IMR-90 (cell line): ENCODE results near the gene PCK2. TPM values are rescaled to one million over a fixed set of nuclear protein-coding genes. Genes with fewer than 3 reads are reported as not detected.

Experiments used
- ATAC-seq: fragments of 200-7000 bp; cut with Tn5 transposase; 2 replicates; pipeline ENCODE4 v1.9.1; 2020; ENCODE audit warnings: low read depth, mild to moderate bottlenecking, moderate library complexity
- BruUV-seq: library from RNA; stranded (reverse); fragments of 400-500 nt; replicated peaks from 2 replicates; lab custom pipeline; 2021; lab: Mats Ljungman, UMichigan
- CTCF ChIA-PET: fragments of 300-600 bp; formaldehyde crosslinking; extraction: SDS; loops from one replicate; lab custom pipeline; 2021; ENCODE audit warnings: antibody characterized with exemption; lab: Yijun Ruan, JAX
- POLR2A ChIA-PET: fragments of 300-600 bp; sonication (Branson Sonifier 250); formaldehyde crosslinking; loops from one replicate; lab custom pipeline; 2022; ENCODE audit warnings: antibody characterized with exemption; ENCODE audit not compliant: unreplicated experiment; lab: Charles Lee
- DNase-seq: peaks from one replicate; pipeline ENCODE4 v3.0.0; 2013
- H2AFZ ChIP-seq: replicated peaks from 2 replicates; pipeline ENCODE3; 2013; ENCODE audit warnings: low read length, mild to moderate bottlenecking; ENCODE audit not compliant: poor library complexity
- H2AK5ac ChIP-seq: 2 replicates; pipeline ENCODE4 v1.6.1; 2013; ENCODE audit warnings: low read depth, low read length, inconsistent platforms
- H2AK9ac ChIP-seq: replicated peaks from 2 replicates; pipeline ENCODE3; 2013; ENCODE audit warnings: mild to moderate bottlenecking, low read depth, low read length, moderate library complexity; ENCODE audit not compliant: poor library complexity
- H2BK120ac ChIP-seq: 2 replicates; pipeline ENCODE4 v1.6.1; 2013; ENCODE audit warnings: low read depth, low read length, inconsistent platforms
- H2BK15ac ChIP-seq: 3 replicates; pipeline ENCODE4 v1.6.1; 2013; ENCODE audit warnings: low read depth, low read length, inconsistent platforms
- H2BK20ac ChIP-seq: 2 replicates; pipeline ENCODE4 v1.6.1; 2013; ENCODE audit warnings: low read depth, mild to moderate bottlenecking, inconsistent platforms, low read length, moderate library complexity
- H2BK5ac ChIP-seq: 2 replicates; pipeline ENCODE4 v1.6.1; 2013; ENCODE audit warnings: mild to moderate bottlenecking, low read depth, low read length, inconsistent platforms; ENCODE audit not compliant: poor library complexity, severe bottlenecking
- H3K14ac ChIP-seq: replicated peaks from 2 replicates; pipeline ENCODE4 v1.6.1; 2013; ENCODE audit warnings: low read depth, low read length, inconsistent platforms
- H3K18ac ChIP-seq: 2 replicates; pipeline ENCODE4 v1.6.1; 2013; ENCODE audit warnings: low read depth, low read length, control low read depth
- H3K23ac ChIP-seq: 2 replicates; pipeline ENCODE4 v1.6.1; 2013; ENCODE audit warnings: low read depth, low read length, inconsistent platforms
- H3K27ac ChIP-seq: 2 replicates; pipeline ENCODE4 v1.5.1; 2013; ENCODE audit warnings: mild to moderate bottlenecking, control low read depth, low read length; ENCODE audit not compliant: insufficient read depth
- H3K27me3 ChIP-seq: 2 replicates; pipeline ENCODE4 v1.6.1; 2013; ENCODE audit warnings: low read length; ENCODE audit not compliant: control insufficient read depth, insufficient read depth
- H3K36me3 ChIP-seq: 2 replicates; pipeline ENCODE4 v1.6.1; 2013; ENCODE audit warnings: low read length, mixed read lengths; ENCODE audit not compliant: control insufficient read depth, insufficient read depth
- H3K4ac ChIP-seq: 2 replicates; pipeline ENCODE4 v1.6.1; 2013; ENCODE audit warnings: low read depth, low read length, inconsistent platforms
- H3K4me1 ChIP-seq: 2 replicates; pipeline ENCODE4 v1.6.1; 2013; ENCODE audit warnings: low read length, mixed read lengths; ENCODE audit not compliant: control insufficient read depth, insufficient read depth
- H3K4me2 ChIP-seq: 2 replicates; pipeline ENCODE4 v1.6.1; 2013; ENCODE audit warnings: low read depth, mild to moderate bottlenecking, control low read depth, low read length, moderate library complexity
- H3K4me3 ChIP-seq: 2 replicates; pipeline ENCODE4 v1.5.1; 2013; ENCODE audit warnings: low read depth, mild to moderate bottlenecking, control low read depth, low read length, moderate library complexity; ENCODE audit not compliant: insufficient read depth
- H3K56ac ChIP-seq: 2 replicates; pipeline ENCODE4 v1.6.1; 2013; ENCODE audit warnings: low read length, inconsistent platforms; ENCODE audit not compliant: insufficient read depth; ENCODE audit errors: extremely low read depth
- H3K79me1 ChIP-seq, 2 experiments: 2 replicates each; pipeline ENCODE4 v1.6.1; 2013; ENCODE audit warnings: low read length in 2 of 2, inconsistent platforms in 1 of 2, low read depth in 1 of 2
- H3K9ac ChIP-seq: 2 replicates; pipeline ENCODE4 v1.6.1; 2013; ENCODE audit warnings: low read depth, low read length, control low read depth
- H3K9me1 ChIP-seq: 2 replicates; pipeline ENCODE4 v1.6.1; 2013; ENCODE audit warnings: low read length, inconsistent platforms; ENCODE audit not compliant: insufficient read depth
- H3K9me3 ChIP-seq: 2 replicates; pipeline ENCODE4 v1.6.1; 2013; ENCODE audit warnings: low read length; ENCODE audit not compliant: control insufficient read depth, insufficient read depth
- H4K20me1 ChIP-seq: 2 replicates; pipeline ENCODE4 v1.6.1; 2013; ENCODE audit warnings: low read length, inconsistent platforms; ENCODE audit not compliant: insufficient read depth
- H4K5ac ChIP-seq: 2 replicates; pipeline ENCODE4 v1.6.1; 2013; ENCODE audit warnings: mild to moderate bottlenecking, low read depth, low read length, control low read depth
- H4K8ac ChIP-seq, 2 experiments: 2 replicates each; pipeline ENCODE4 v1.6.1; 2013; ENCODE audit warnings: low read depth in 2 of 2, low read length in 2 of 2, control low read depth in 1 of 2, inconsistent platforms in 1 of 2
- H4K91ac ChIP-seq: 2 replicates; pipeline ENCODE4 v1.6.1; 2013; ENCODE audit warnings: low read depth, low read length, inconsistent platforms; ENCODE audit not compliant: insufficient read depth
- BHLHE40 ChIP-seq: fragments of 150-350 bp; IDR thresholded peaks from 2 replicates; pipeline ENCODE4 v1.6.1; 2016; ENCODE audit warnings: mild to moderate bottlenecking, low read depth, low read length
- CEBPB ChIP-seq: IDR thresholded peaks from 2 replicates; pipeline ENCODE4 v1.6.1; 2012; ENCODE audit warnings: low read depth, low read length, improper control_type of control experiment
- CHD1 ChIP-seq: IDR thresholded peaks from 2 replicates; pipeline ENCODE4 v1.6.1; 2012; ENCODE audit warnings: low read depth, low read length, improper control_type of control experiment
- FOS ChIP-seq: fragments of 150-350 bp; IDR thresholded peaks from 2 replicates; pipeline ENCODE4 v1.6.1; 2016; ENCODE audit warnings: low read depth, low read length
- MAZ ChIP-seq: IDR thresholded peaks from 2 replicates; pipeline ENCODE4 v1.6.1; 2012; ENCODE audit warnings: low read depth, mild to moderate bottlenecking, low read length, improper control_type of control experiment, moderate library complexity, borderline replicate concordance
- MXI1 ChIP-seq: IDR thresholded peaks from 2 replicates; pipeline ENCODE4 v1.6.1; 2012; ENCODE audit warnings: low read depth, mild to moderate bottlenecking, low read length, moderate library complexity, borderline replicate concordance
- NFE2L2 ChIP-seq: fragments of 150-350 bp; IDR thresholded peaks from 2 replicates; pipeline ENCODE4 v1.6.1; 2016; ENCODE audit warnings: low read depth, mild to moderate bottlenecking, low read length
- POLR2A ChIP-seq: IDR thresholded peaks from 2 replicates; pipeline ENCODE4 v1.6.1; 2012; ENCODE audit warnings: mild to moderate bottlenecking, low read depth, low read length
- RAD21 ChIP-seq: IDR thresholded peaks from 2 replicates; pipeline ENCODE4 v1.6.1; 2012; ENCODE audit warnings: low read length, improper control_type of control experiment
- RCOR1 ChIP-seq: IDR thresholded peaks from 2 replicates; pipeline ENCODE4 v1.6.1; 2012; ENCODE audit warnings: mild to moderate bottlenecking, low read length, improper control_type of control experiment; ENCODE audit not compliant: insufficient replicate concordance
- RFX5 ChIP-seq: IDR thresholded peaks from 2 replicates; pipeline ENCODE4 v1.8.0; 2012; ENCODE audit warnings: low read depth, mild to moderate bottlenecking, low read length, moderate library complexity
- SMC3 ChIP-seq: fragments of 150-350 bp; IDR thresholded peaks from 2 replicates; pipeline ENCODE4 v1.6.1; 2016; ENCODE audit warnings: low read depth, mild to moderate bottlenecking, antibody characterized with exemption, low read length, moderate library complexity
- WGBS, 2 experiments: methylation state at CpG; one replicate each; pipeline versions ENCODE4 v1.1.5 to v1.1.7; 2013; ENCODE audit warnings: missing lambda C conversion rate in 2 of 2; ENCODE audit not compliant: insufficient read length in 1 of 2; ENCODE audit errors: extremely low coverage in 2 of 2; 5-methylcytosine and 5-hydroxymethylcytosine counted together
- dilution Hi-C: fragments of 300-500 bp; cut with HindIII; formaldehyde crosslinking; loops from one replicate; pipeline ENCODE4 v1.14.3; 2018; ENCODE audit warnings: low sequenced_read_pairs; ENCODE audit not compliant: unreplicated experiment
- in situ Hi-C: fragments of 300-500 bp; cut with MboI; formaldehyde crosslinking; loops from 3 replicates; pipeline ENCODE4 v1.14.3; 2019; ENCODE audit warnings: low sequenced_read_pairs, inconsistent platforms, mixed read lengths
- intact Hi-C: fragments of 100-400 bp; cut with micrococcal nuclease; formaldehyde crosslinking; loops from 2 replicates; pipeline ENCODE4 v1.10.0; 2022
- polyA plus RNA-seq, 3 experiments: library from polyadenylated mRNA; depleted of rRNA; stranded (reverse); fragments of >200 nt; gene quantifications; 2 replicates each; pipeline ENCODE4 v1.2.3, GENCODE V29; 2012; ENCODE audit warnings: low replicate concordance in 1 of 3
- total RNA-seq: library from RNA; depleted of rRNA; stranded (reverse); fragments of >200 nt; gene quantifications from 2 replicates; pipeline ENCODE4 v1.2.3, GENCODE V29; 2012
- TF ChIP-seq, protein P1 (sequence below): conservative IDR thresholded peaks from 2 replicates; pipeline ENCODE4 v1.5.1; 2012; ENCODE audit warnings: mild to moderate bottlenecking, low read depth, low read length, improper control_type of control experiment
- TF ChIP-seq, protein P2 (sequence below): fragments of 150-350 bp; IDR thresholded peaks from 2 replicates; pipeline ENCODE4 v1.6.1; 2016; ENCODE audit warnings: low read depth, mild to moderate bottlenecking, low read length, moderate library complexity, borderline replicate concordance
- TF ChIP-seq, protein P3 (sequence below): fragments of 150-350 bp; IDR thresholded peaks from 2 replicates; pipeline ENCODE4 v1.6.1; 2017; ENCODE audit warnings: mild to moderate bottlenecking, antibody characterized with exemption, low read length, low read depth

Gene PCK2
- total and polyA plus RNA-seq, 2 of the 4 experiments (the other 2 are of a cell fraction), result 13.4 to 29.4 TPM

DNA sequence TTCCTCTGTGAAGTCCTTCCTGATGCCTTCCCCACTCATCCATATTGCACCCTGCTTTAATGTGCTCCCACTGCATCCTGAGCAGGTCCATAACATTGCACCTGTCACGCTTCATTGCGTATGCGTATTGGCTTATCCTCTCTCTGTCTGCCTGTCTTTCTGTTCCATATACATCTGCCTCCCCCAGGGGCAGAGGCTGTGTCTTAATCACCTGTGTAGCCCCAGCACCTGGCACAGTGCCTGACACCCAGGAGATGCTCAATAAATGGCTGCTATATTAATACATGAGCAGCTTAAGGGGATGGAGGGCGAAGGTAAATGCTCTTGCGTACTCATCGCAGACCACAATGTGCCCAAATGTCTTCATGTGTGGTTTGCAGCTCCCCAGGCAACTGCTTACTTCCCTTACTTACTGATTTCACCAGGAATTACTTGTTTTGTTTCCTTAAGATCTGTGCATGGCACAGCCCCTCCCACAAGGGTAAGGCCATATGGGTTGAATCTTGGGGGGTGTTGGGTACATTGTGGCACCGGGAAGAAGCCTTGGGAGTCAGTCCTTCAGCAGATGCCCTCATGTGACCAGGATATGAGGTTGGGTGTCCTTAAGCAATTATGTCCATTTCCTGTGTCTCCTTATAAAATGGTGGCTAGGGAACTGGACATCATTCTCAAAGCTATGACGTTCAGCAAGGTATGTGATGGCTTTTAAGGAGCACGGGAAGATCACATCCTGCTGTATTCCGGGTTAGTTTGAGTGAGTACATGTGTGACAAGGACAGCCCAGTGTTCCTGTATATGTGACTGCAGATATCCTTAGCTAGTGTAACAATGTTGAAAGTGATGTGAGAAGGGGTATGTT is 23.6 kb upstream of the PCK2 start:
- peaks cover 72% of the 10 kb centered on the region for H3K27me3 ChIP-seq
- intact Hi-C loops, result no loop called here

More for the DNA sequence above, 23.6 kb upstream of the PCK2 start:
- no peaks in the 10 kb centered on the region for H3K9me3 ChIP-seq
- no peak overlapping the region for H2BK5ac ChIP-seq
- H2BK120ac ChIP-seq, result no peak overlapping the region
- no peaks in the 10 kb centered on the region for H3K36me3 ChIP-seq
- in situ Hi-C loops (no loop called here), dilution Hi-C loops (no loop called here)
- no peak overlapping the region for H4K5ac ChIP-seq
- no peak overlapping the region for H4K8ac ChIP-seq
- H3K27ac ChIP-seq, result no peak overlapping the region
- WGBS, 2 experiments, result 55% methylated on average over 2 of the region's 10 CpGs; no CpG with 5 or more reads in 1 of the 2 experiments
- ATAC-seq (no peak), DNase-seq (no peak)
- no peaks in the 10 kb centered on the region for H3K9me1 ChIP-seq
- H3K79me1 ChIP-seq, result no peaks in the 10 kb centered on the region
- no peak overlapping the region for H2AK5ac ChIP-seq
- no peak overlapping the region for H3K14ac ChIP-seq
- no peak overlapping the region for H2BK20ac ChIP-seq
- H3K18ac ChIP-seq, result no peak overlapping the region
- H3K4ac ChIP-seq, result no peak overlapping the region
- H4K20me1 ChIP-seq, result no peaks in the 10 kb centered on the region
- H3K56ac ChIP-seq, result no peak overlapping the region
- no peak overlapping the region for H3K4me3 ChIP-seq
- H3K4me2 ChIP-seq, result no peak overlapping the region
- no peak overlapping the region for H2AK9ac ChIP-seq
- H2AFZ ChIP-seq, result no peak overlapping the region
- no peak overlapping the region for H3K9ac ChIP-seq
- no peak overlapping the region for H3K23ac ChIP-seq
- no TSS peak for BruUV-seq
- TF ChIP-seq SMC3, result no peak
- TF ChIP-seq BHLHE40, result no peak
- TF ChIP-seq, protein P1, sequence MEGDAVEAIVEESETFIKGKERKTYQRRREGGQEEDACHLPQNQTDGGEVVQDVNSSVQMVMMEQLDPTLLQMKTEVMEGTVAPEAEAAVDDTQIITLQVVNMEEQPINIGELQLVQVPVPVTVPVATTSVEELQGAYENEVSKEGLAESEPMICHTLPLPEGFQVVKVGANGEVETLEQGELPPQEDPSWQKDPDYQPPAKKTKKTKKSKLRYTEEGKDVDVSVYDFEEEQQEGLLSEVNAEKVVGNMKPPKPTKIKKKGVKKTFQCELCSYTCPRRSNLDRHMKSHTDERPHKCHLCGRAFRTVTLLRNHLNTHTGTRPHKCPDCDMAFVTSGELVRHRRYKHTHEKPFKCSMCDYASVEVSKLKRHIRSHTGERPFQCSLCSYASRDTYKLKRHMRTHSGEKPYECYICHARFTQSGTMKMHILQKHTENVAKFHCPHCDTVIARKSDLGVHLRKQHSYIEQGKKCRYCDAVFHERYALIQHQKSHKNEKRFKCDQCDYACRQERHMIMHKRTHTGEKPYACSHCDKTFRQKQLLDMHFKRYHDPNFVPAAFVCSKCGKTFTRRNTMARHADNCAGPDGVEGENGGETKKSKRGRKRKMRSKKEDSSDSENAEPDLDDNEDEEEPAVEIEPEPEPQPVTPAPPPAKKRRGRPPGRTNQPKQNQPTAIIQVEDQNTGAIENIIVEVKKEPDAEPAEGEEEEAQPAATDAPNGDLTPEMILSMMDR, result no peak
- TF ChIP-seq FOS, result no peak
- TF ChIP-seq, protein P2, sequence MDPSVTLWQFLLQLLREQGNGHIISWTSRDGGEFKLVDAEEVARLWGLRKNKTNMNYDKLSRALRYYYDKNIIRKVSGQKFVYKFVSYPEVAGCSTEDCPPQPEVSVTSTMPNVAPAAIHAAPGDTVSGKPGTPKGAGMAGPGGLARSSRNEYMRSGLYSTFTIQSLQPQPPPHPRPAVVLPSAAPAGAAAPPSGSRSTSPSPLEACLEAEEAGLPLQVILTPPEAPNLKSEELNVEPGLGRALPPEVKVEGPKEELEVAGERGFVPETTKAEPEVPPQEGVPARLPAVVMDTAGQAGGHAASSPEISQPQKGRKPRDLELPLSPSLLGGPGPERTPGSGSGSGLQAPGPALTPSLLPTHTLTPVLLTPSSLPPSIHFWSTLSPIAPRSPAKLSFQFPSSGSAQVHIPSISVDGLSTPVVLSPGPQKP, result no peak
- TF ChIP-seq RCOR1, result no peak
- TF ChIP-seq NFE2L2, result no peak
- TF ChIP-seq MXI1, result no peak
- no peak for TF ChIP-seq RAD21
- TF ChIP-seq CEBPB, result no peak
- no peak for TF ChIP-seq RFX5
- TF ChIP-seq, protein P3, sequence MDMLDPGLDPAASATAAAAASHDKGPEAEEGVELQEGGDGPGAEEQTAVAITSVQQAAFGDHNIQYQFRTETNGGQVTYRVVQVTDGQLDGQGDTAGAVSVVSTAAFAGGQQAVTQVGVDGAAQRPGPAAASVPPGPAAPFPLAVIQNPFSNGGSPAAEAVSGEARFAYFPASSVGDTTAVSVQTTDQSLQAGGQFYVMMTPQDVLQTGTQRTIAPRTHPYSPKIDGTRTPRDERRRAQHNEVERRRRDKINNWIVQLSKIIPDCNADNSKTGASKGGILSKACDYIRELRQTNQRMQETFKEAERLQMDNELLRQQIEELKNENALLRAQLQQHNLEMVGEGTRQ, result no peak
- TF ChIP-seq MAZ, result no peak
- TF ChIP-seq CHD1, result no peak
- TF ChIP-seq POLR2A, result no peak
- H2BK15ac ChIP-seq, result no peak overlapping the region
- no peak overlapping the region for H4K91ac ChIP-seq
- CTCF ChIA-PET, result interaction anchor here (1.7 kb wide), 1 partner anchor 38 kb away, joined by 5 read pairs; no protein-coding TSS in a partner anchor
- no peaks in the 10 kb centered on the region for H3K4me1 ChIP-seq
- POLR2A ChIA-PET, result no interaction called here
